Neural progenitor cell (in vitro differentiated cells): ENCODE results near the gene NCOA6.
"Not testable (repeated sequence)": the region's sequence is repeated elsewhere in the genome, so short reads cannot be mapped to it uniquely, and the experiment has no call there.

Experiments
- CTCF ChIP-seq: fragments of 200-600 bp; sonication (generic); IDR thresholded peaks from 2 replicates; pipeline ENCODE4 v1.5.1; 2017; ENCODE audit warnings: antibody characterized with exemption, mild to moderate bottlenecking
- EZH2phosphoT487 ChIP-seq: fragments of 200-600 bp; sonication (generic); IDR thresholded peaks from 2 replicates; pipeline ENCODE4 v1.6.1; 2017; ENCODE audit warnings: antibody characterized with exemption

GRCh38 chr20:34807944-34808465 lies 17.4 kb downstream of the NCOA6 start:
- TF ChIP-seq CTCF, EZH2phosphoT487: not testable (repeated sequence)
